Measurements from ENCODE around the gene FLNA. TPM values are rescaled to one million over a fixed set of nuclear protein-coding genes. Genes with fewer than 3 reads are reported as not detected.

FLNA gene
- total and polyA plus RNA-seq, 2 of the 13 experiments (the other 11 are each of a cell fraction or from before 2014, with no cell fraction given), result 83.4 to 174 TPM

- TF ChIP-seq MLXIP (CRISPR knock-in tag; IDR thresholded peaks at IDR 0.05; ENCODE audit: borderline replicate concordance), result no peak
- no peak for TF ChIP-seq GABPA (IDR thresholded peaks at IDR 0.05; ENCODE audit: low read depth, low read length)
- TF ChIP-seq GABPA (CRISPR knock-in tag; IDR thresholded peaks at IDR 0.05; ENCODE audit: low read depth), result peak; percentile 81
- TF ChIP-seq WIZ (CRISPR knock-in tag; IDR thresholded peaks at IDR 0.05), result no peak
- TF ChIP-seq HNF1B (CRISPR knock-in tag; IDR thresholded peaks at IDR 0.05), result no peak
- peak; percentile 99 for TF ChIP-seq ZNF574 (CRISPR knock-in tag; IDR thresholded peaks at IDR 0.05)
- TF ChIP-seq ZBTB21 (CRISPR knock-in tag; IDR thresholded peaks at IDR 0.05), result no peak
- TF ChIP-seq BORCS8-MEF2B (CRISPR knock-in tag; IDR thresholded peaks at IDR 0.05), result 0 out of 2 replicates have a peak, but pooled peaks have one; percentile 50
- TF ChIP-seq HOXA7 (CRISPR knock-in tag; IDR thresholded peaks at IDR 0.05), result no peak
- TF ChIP-seq ATF2 (CRISPR knock-in tag; IDR thresholded peaks at IDR 0.05), result peak; percentile 76
- no peak for TF ChIP-seq ZNF724P (CRISPR knock-in tag; IDR thresholded peaks at IDR 0.05; ENCODE audit: borderline replicate concordance)
- peak; percentile 57; the same call in 1 of the 2 replicates for TF ChIP-seq ZC3H4 (CRISPR knock-in tag; IDR thresholded peaks at IDR 0.05; ENCODE audit: borderline replicate concordance)
- TF ChIP-seq SP140L (CRISPR knock-in tag; IDR thresholded peaks at IDR 0.05; ENCODE audit: borderline replicate concordance), result no peak
Measured at GRCh38 chrX:154397888-154398667, 23.6 kb upstream of the FLNA start, which contains the start of gene RPL10 (continued).

Measured in HepG2 (cell line).